Astrocyte (in vitro differentiated cells and primary cell): ENCODE measurements around the gene VAV2. TPM values are rescaled to one million over a fixed set of nuclear protein-coding genes. Genes with fewer than 3 reads are reported as not detected.

Experiments used
- DNase-seq: peaks from one replicate; pipeline ENCODE4 v3.0.0-alpha.2; 2010; ENCODE audit warnings: low read depth
- FAIRE-seq: peaks from 2 replicates; lab custom pipeline; 2011; peaks lifted over from hg19 to GRCh38; lab: Jason Lieb, UNC
- H2AFZ ChIP-seq: 2 replicates; pipeline ENCODE4 v1.6.0; 2012; ENCODE audit warnings: low read depth, low read length, inconsistent platforms
- H3K27ac ChIP-seq: 2 replicates; pipeline ENCODE4 v1.5.1; 2011; ENCODE audit warnings: low read depth, low read length, inconsistent platforms
- H3K27me3 ChIP-seq: 2 replicates; pipeline ENCODE4 v1.6.0; 2011; ENCODE audit warnings: low read length, inconsistent platforms; ENCODE audit not compliant: insufficient read depth
- H3K36me3 ChIP-seq: 2 replicates; pipeline ENCODE4 v1.5.1; 2011; ENCODE audit warnings: low read length, inconsistent platforms; ENCODE audit not compliant: insufficient read depth
- H3K4me1 ChIP-seq: 2 replicates; pipeline ENCODE4 v1.5.1; 2011; ENCODE audit warnings: low read length, inconsistent platforms; ENCODE audit not compliant: insufficient read depth
- H3K4me2 ChIP-seq: 2 replicates; pipeline ENCODE4 v1.6.0; 2012; ENCODE audit warnings: low read length, inconsistent platforms
- H3K4me3 ChIP-seq: 2 replicates; pipeline ENCODE4 v1.5.1; 2011; ENCODE audit warnings: low read depth, mild to moderate bottlenecking, low read length, inconsistent platforms; ENCODE audit not compliant: insufficient read depth
- H3K79me2 ChIP-seq: 2 replicates; pipeline ENCODE4 v1.6.0; 2012; ENCODE audit warnings: mild to moderate bottlenecking, low read length, inconsistent platforms; ENCODE audit not compliant: insufficient read depth
- H3K9ac ChIP-seq: 2 replicates; pipeline ENCODE4 v1.6.0; 2012; ENCODE audit warnings: mild to moderate bottlenecking, low read length, inconsistent platforms
- H3K9me3 ChIP-seq: 2 replicates; pipeline ENCODE4 v1.5.1; 2012; ENCODE audit warnings: low read depth, mild to moderate bottlenecking, low read length, inconsistent platforms; ENCODE audit not compliant: insufficient read depth
- H4K20me1 ChIP-seq: 2 replicates; pipeline ENCODE4 v1.6.0; 2012; ENCODE audit warnings: low read length, inconsistent platforms; ENCODE audit not compliant: insufficient read depth
- H3K27ac Mint-ChIP-seq: one replicate; pipeline ENCODE4 v1.8.0; 2021; ENCODE audit warnings: mild to moderate bottlenecking, mixed read lengths; ENCODE audit not compliant: unreplicated experiment
- H3K27me3 Mint-ChIP-seq: one replicate; pipeline ENCODE4 v1.8.0; 2021; ENCODE audit warnings: low read depth, mixed read lengths; ENCODE audit not compliant: unreplicated experiment
- H3K36me3 Mint-ChIP-seq: one replicate; pipeline ENCODE4 v1.8.0; 2021; ENCODE audit warnings: low read depth, mixed read lengths; ENCODE audit not compliant: unreplicated experiment
- H3K4me1 Mint-ChIP-seq: one replicate; pipeline ENCODE4 v1.8.0; 2021; ENCODE audit warnings: low read depth, mixed read lengths; ENCODE audit not compliant: unreplicated experiment
- H3K4me3 Mint-ChIP-seq: one replicate; pipeline ENCODE4 v1.8.0; 2021; ENCODE audit warnings: mild to moderate bottlenecking, moderate library complexity, mixed read lengths; ENCODE audit not compliant: unreplicated experiment
- H3K9me3 Mint-ChIP-seq: one replicate; pipeline ENCODE4 v1.8.0; 2021; ENCODE audit warnings: mild to moderate bottlenecking, mixed read lengths; ENCODE audit not compliant: unreplicated experiment
- EZH2 ChIP-seq: IDR thresholded peaks from 2 replicates; pipeline ENCODE4 v1.6.1; 2012; ENCODE audit warnings: mild to moderate bottlenecking, low read length, inconsistent platforms; ENCODE audit not compliant: insufficient read depth
- total RNA-seq: library from RNA; stranded (reverse); gene quantifications from 2 replicates; pipeline ENCODE4 v1.2.1, GENCODE V29; 2021
- TF ChIP-seq, protein P1 (sequence below): IDR thresholded peaks from 2 replicates; pipeline ENCODE4 v1.5.1; 2011; ENCODE audit warnings: low read depth, mild to moderate bottlenecking, inconsistent platforms, low read length, moderate library complexity; ENCODE audit not compliant: insufficient read depth

The VAV2 gene
- total RNA-seq, 1 donor from 2014 or later: 36.5 TPM

DNA sequence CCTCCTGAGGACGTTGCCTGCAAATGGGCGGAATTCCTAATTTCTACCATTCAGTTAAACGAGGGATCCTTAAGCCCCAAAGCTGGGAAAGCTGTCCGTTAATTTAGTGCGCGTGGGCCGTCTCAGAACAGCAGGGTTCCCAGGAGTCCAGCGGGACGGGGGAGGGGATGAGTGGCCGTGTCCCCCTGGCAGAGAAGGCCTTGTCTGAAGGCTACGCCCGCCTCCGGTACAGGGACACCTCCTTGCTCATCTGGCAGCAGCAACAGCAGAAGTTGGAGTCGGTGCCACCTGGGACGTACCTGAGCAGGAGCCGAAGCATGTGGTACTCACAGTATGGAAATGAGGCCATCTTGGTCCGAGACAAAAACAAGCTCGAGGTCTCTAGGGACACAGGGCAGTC is 34.5 kb upstream of the VAV2 start:
- TF ChIP-seq EZH2: no peak
- TF ChIP-seq, protein P1, sequence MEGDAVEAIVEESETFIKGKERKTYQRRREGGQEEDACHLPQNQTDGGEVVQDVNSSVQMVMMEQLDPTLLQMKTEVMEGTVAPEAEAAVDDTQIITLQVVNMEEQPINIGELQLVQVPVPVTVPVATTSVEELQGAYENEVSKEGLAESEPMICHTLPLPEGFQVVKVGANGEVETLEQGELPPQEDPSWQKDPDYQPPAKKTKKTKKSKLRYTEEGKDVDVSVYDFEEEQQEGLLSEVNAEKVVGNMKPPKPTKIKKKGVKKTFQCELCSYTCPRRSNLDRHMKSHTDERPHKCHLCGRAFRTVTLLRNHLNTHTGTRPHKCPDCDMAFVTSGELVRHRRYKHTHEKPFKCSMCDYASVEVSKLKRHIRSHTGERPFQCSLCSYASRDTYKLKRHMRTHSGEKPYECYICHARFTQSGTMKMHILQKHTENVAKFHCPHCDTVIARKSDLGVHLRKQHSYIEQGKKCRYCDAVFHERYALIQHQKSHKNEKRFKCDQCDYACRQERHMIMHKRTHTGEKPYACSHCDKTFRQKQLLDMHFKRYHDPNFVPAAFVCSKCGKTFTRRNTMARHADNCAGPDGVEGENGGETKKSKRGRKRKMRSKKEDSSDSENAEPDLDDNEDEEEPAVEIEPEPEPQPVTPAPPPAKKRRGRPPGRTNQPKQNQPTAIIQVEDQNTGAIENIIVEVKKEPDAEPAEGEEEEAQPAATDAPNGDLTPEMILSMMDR: no peak
- Histone ChIP-seq H4K20me1 (peaks cover 19% of the 10 kb centered on the region), H3K4me2 (peak overlapping the region; percentile 95), H3K79me2 (no peaks in the 10 kb centered on the region), H3K4me1 (peaks cover 7% of the 10 kb centered on the region), H2AFZ (no peak overlapping the region), H3K9ac (no peak overlapping the region), H3K9me3 (no peaks in the 10 kb centered on the region), H3K27ac (no peak overlapping the region), H3K27me3 (no peaks in the 10 kb centered on the region), H3K4me3 (no peak overlapping the region), H3K36me3 (peaks cover 2% of the 10 kb centered on the region)
- Mint-ChIP-seq H3K4me3 (peak overlapping the region; percentile 81), H3K36me3 (peaks cover 6% of the 10 kb centered on the region), H3K27ac (peak overlapping the region; percentile 4), H3K4me1 (no peaks in the 10 kb centered on the region), H3K27me3 (no peaks in the 10 kb centered on the region), H3K9me3 (no peaks in the 10 kb centered on the region)
- DNase-seq: no peak
- no peak for FAIRE-seq

DNA sequence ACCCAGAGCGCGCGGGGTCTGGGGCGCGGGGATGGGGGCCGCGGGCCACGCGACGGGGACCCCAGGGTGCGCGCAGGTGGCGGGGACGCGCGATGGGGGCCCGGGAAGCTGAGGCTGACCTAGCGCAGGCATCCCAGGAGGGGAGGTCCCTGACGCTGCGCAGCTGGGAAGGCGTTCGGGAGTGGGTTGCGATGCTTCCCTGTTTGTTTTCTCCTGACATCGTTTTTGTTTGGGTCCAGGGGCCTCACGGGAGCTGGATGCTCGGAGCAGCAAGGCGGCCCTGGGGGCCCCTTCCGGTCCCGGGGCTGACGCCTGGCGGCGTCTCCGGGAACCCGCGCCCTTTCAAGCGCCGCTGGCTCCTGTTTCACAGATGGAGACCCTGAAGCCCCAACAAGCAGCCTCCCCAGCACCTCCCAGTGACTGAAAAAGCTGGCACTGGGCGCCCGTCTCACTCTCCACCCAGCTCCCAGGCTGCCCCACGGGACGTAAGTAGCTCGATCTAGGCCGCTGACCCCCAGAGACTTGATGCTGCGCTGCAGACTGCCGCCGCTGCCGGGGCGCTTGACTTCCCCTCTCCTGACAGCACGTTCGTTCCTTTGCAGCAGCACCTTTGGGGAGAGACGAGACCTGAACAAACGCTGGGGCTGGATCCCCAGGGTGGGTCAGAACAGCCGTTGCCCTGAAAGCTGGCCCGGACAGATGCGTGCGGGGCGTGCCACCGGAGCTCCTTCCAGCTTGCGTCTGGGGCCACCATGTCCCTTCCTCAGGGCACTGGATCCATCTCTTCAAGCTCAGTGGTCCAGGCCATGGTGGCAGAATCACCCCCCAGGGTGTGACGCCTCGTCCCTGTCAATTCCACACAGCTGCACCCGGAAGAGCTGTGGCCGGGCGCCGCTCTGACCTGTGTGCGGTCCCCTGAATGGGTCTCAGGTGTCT is 33.8 kb upstream of the VAV2 start:
- H4K20me1 ChIP-seq: peaks cover 19% of the 10 kb centered on the region
- no peaks in the 10 kb centered on the region for H3K79me2 ChIP-seq
- no peak for FAIRE-seq
- H3K9me3 ChIP-seq: no peaks in the 10 kb centered on the region
- no peak for TF ChIP-seq EZH2
- TF ChIP-seq, protein P1: no peak
- peak overlapping the region; percentile 4 for H3K27ac Mint-ChIP-seq
- peak overlapping the region; percentile 79 for H3K9ac ChIP-seq
- H3K4me1 ChIP-seq: peaks cover 7% of the 10 kb centered on the region
- no peaks in the 10 kb centered on the region for H3K4me1 Mint-ChIP-seq
- peaks cover 6% of the 10 kb centered on the region for H3K36me3 Mint-ChIP-seq
- peaks cover 2% of the 10 kb centered on the region for H3K36me3 ChIP-seq
- H3K4me3 ChIP-seq: peak overlapping the region; percentile 81
- peak overlapping the region; percentile 95 for H3K4me2 ChIP-seq
- H3K27me3 ChIP-seq: no peaks in the 10 kb centered on the region
- H3K27ac ChIP-seq: peak overlapping the region; percentile 10
- H3K27me3 Mint-ChIP-seq: no peaks in the 10 kb centered on the region
- H3K9me3 Mint-ChIP-seq: no peaks in the 10 kb centered on the region
- peak; percentile 26 for DNase-seq
- H3K4me3 Mint-ChIP-seq: peak overlapping the region; percentile 81
- peak overlapping the region; percentile 84 for H2AFZ ChIP-seq
